HG02588 (cell line): ENCODE results near the gene MAGI1.

Experiments used
- ATAC-seq: cut with Tn5 transposase; IDR thresholded peaks from one replicate; pipeline ENCODE4 v1.9.1; 2021; ENCODE audit warnings: mild to moderate bottlenecking, moderate library complexity; ENCODE audit not compliant: unreplicated experiment

Gene MAGI1

GRCh38 chr3:65776494-65776893, 262.2 kb downstream of the MAGI1 start:
- no peak for ATAC-seq

- ATAC-seq, result no peak
Observed at GRCh38 chr3:65776081-65776480, 262.6 kb downstream of the MAGI1 start.

GRCh38 chr3:65772758-65773157, 266.0 kb downstream of the MAGI1 start:
- ATAC-seq, result no peak

- no peak for ATAC-seq
Observed at GRCh38 chr3:65767551-65767950, 271.2 kb downstream of the MAGI1 start.

GRCh38 chr3:65762235-65762580, 276.5 kb downstream of the MAGI1 start:
- no peak for ATAC-seq

- no peak for ATAC-seq
Observed at GRCh38 chr3:65761446-65762234, 277.1 kb downstream of the MAGI1 start.

GRCh38 chr3:65758876-65759598, 279.7 kb downstream of the MAGI1 start:
- ATAC-seq, result no peak

GRCh38 chr3:65758438-65758837, 280.3 kb downstream of the MAGI1 start:
- ATAC-seq, result no peak

- no peak for ATAC-seq
Observed at GRCh38 chr3:65752636-65753035, 286.1 kb downstream of the MAGI1 start.

GRCh38 chr3:65751123-65751700, 287.5 kb downstream of the MAGI1 start:
- ATAC-seq, result no peak

- ATAC-seq, result no peak
Observed at GRCh38 chr3:65749066-65749465, 289.7 kb downstream of the MAGI1 start.

- ATAC-seq, result no peak
Observed at GRCh38 chr3:65748326-65748725, 290.4 kb downstream of the MAGI1 start.

- no peak for ATAC-seq
Observed at GRCh38 chr3:65746848-65747247, 291.9 kb downstream of the MAGI1 start.

- no peak for ATAC-seq
Observed at GRCh38 chr3:65745306-65745705, 293.4 kb downstream of the MAGI1 start.

GRCh38 chr3:65742914-65743313, 295.8 kb downstream of the MAGI1 start:
- ATAC-seq, result no peak

GRCh38 chr3:65741540-65741939, 297.2 kb downstream of the MAGI1 start:
- no peak for ATAC-seq

GRCh38 chr3:65739901-65740541, 298.7 kb downstream of the MAGI1 start:
- no peak for ATAC-seq

GRCh38 chr3:65734792-65735191, 303.9 kb downstream of the MAGI1 start:
- no peak for ATAC-seq

GRCh38 chr3:65734382-65734781, 304.3 kb downstream of the MAGI1 start:
- ATAC-seq, result no peak

- no peak for ATAC-seq
Observed at GRCh38 chr3:65733459-65733858, 305.3 kb downstream of the MAGI1 start.

GRCh38 chr3:65732051-65732935, 306.4 kb downstream of the MAGI1 start:
- peak; percentile 93 for ATAC-seq
